HEK293T (cell line): Measurements from ENCODE around the gene MYO1A.

Source experiments
- ARNT ChIP-seq: fragments of 450-650 bp; IDR thresholded peaks from 2 replicates; pipeline ENCODE4 v1.6.1; 2017; ENCODE audit warnings: mild to moderate bottlenecking
- BHLHE40 ChIP-seq: fragments of 450-650 bp; IDR thresholded peaks from 2 replicates; pipeline ENCODE4 v1.6.1; 2016; ENCODE audit warnings: mild to moderate bottlenecking, moderate library complexity, borderline replicate concordance
- CTBP1 ChIP-seq: fragments of 450-650 bp; IDR thresholded peaks from 2 replicates; pipeline ENCODE4 v1.6.1; 2016; ENCODE audit warnings: borderline replicate concordance
- ELF4 ChIP-seq: fragments of 450-650 bp; IDR thresholded peaks from 2 replicates; pipeline ENCODE4 v1.6.1; 2017; ENCODE audit warnings: antibody characterized with exemption
- FOXA1 ChIP-seq: fragments of 450-650 bp; IDR thresholded peaks from 2 replicates; pipeline ENCODE4 v1.6.1; 2016; ENCODE audit warnings: mild to moderate bottlenecking
- FOXK2 ChIP-seq: fragments of 450-650 bp; IDR thresholded peaks from 2 replicates; pipeline ENCODE4 v1.6.1; 2016; ENCODE audit warnings: mild to moderate bottlenecking
- FOXM1 ChIP-seq: fragments of 450-650 bp; IDR thresholded peaks from 2 replicates; pipeline ENCODE4 v1.6.1; 2017; ENCODE audit warnings: mild to moderate bottlenecking, borderline replicate concordance
- HDGF ChIP-seq: fragments of 450-650 bp; IDR thresholded peaks from 2 replicates; pipeline ENCODE4 v1.6.1; 2017; ENCODE audit warnings: antibody characterized with exemption, borderline replicate concordance
- NFRKB ChIP-seq: fragments of 450-650 bp; IDR thresholded peaks from 2 replicates; pipeline ENCODE4 v1.6.1; 2016; ENCODE audit warnings: mild to moderate bottlenecking, moderate library complexity
- SP1 ChIP-seq: fragments of 450-650 bp; IDR thresholded peaks from 2 replicates; pipeline ENCODE4 v1.6.1; 2017
- SUZ12 ChIP-seq: fragments of 450-650 bp; IDR thresholded peaks from 2 replicates; pipeline ENCODE4 v1.6.1; 2016; ENCODE audit warnings: mild to moderate bottlenecking
- TARDBP ChIP-seq: fragments of 450-650 bp; IDR thresholded peaks from 2 replicates; pipeline ENCODE4 v1.6.1; 2016
- ZNF384 ChIP-seq: fragments of 450-650 bp; IDR thresholded peaks from 2 replicates; pipeline ENCODE4 v1.6.1; 2016

DNA sequence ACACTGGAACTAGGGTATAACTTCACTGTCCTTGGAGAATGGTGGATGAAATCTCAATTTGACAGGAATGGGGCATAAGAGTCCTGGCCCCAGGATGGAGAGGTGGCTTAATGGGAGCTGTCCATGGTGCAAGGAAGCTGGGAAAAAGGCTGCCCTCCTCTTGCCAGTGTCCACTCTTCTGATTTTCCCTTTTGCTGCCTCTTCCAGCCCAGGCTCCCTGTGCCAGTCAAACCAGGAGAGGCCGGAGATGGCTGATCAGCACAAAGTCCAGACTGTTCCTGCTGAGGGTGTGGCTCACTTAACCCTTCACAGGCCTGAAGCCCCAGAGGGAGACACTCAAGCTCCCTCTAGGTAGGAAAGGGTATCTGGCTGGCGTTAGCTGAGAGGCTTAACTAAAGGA lies at the start of gene MYO1A:
- TF ChIP-seq CTBP1 (no peak), FOXK2 (no peak), SP1 (no peak), BHLHE40 (no peak), ARNT (no peak), TARDBP (no peak), FOXA1 (no peak), NFRKB (no peak), SUZ12 (no peak), FOXM1 (no peak), ZNF384 (no peak), ELF4 (no peak), HDGF (no peak)
